ENCODE measurements around the gene NUDT2.

The NUDT2 gene

GRCh38 chr9:34318163-34318790, 11.1 kb upstream of the NUDT2 start:
- no peak overlapping the region for H2BK15ac ChIP-seq (replicated peaks; ENCODE audit: low read depth)
- no peak overlapping the region for H3K18ac ChIP-seq (ENCODE audit: low read length)
- WGBS (ENCODE audit: extremely low coverage, insufficient coverage, low lambda C conversion rate) = no CpG with 5 or more reads among the region's 44 CpGs
- no peak overlapping the region for H3K27ac ChIP-seq (ENCODE audit: low read depth, low read length)
- no peak overlapping the region for H3K4ac ChIP-seq (ENCODE audit: low read depth, low read length)
- no peaks in the 10 kb centered on the region for H3K4me1 ChIP-seq (ENCODE audit: control insufficient read depth, low read depth, low read length)
- H2AK5ac ChIP-seq (ENCODE audit: low read length) = no peak overlapping the region
- H4K8ac ChIP-seq (ENCODE audit: low read depth, low read length) = no peak overlapping the region
- no peak overlapping the region for H3K4me3 ChIP-seq (ENCODE audit: low read length)
- no peak for DNase-seq
- H3K79me1 ChIP-seq (ENCODE audit: low read length) = no peaks in the 10 kb centered on the region
- no peaks in the 10 kb centered on the region for H3K27me3 ChIP-seq (ENCODE audit: insufficient read depth, low read length, poor library complexity)
- H2BK120ac ChIP-seq (ENCODE audit: low read depth, low read length) = no peak overlapping the region
- H4K5ac ChIP-seq (ENCODE audit: low read length) = no peak overlapping the region
- H3K79me2 ChIP-seq (ENCODE audit: control insufficient read depth, insufficient read depth, low read length) = no peaks in the 10 kb centered on the region
- H3K4me2 ChIP-seq (ENCODE audit: low read length) = no peak overlapping the region
- no peak overlapping the region for H2BK5ac ChIP-seq (ENCODE audit: low read length)
- no peak overlapping the region for H3K56ac ChIP-seq (ENCODE audit: low read length)
- H3K36me3 ChIP-seq (ENCODE audit: control insufficient read depth, insufficient read depth, low read length) = no peaks in the 10 kb centered on the region
- no peak overlapping the region for H3K9ac ChIP-seq (ENCODE audit: low read length)
- H3K23ac ChIP-seq (ENCODE audit: low read length) = no peak overlapping the region

- WGBS (ENCODE audit: extremely low coverage, insufficient coverage, low lambda C conversion rate) = no CpG with 5 or more reads among the region's 7 CpGs
- no peak overlapping the region for H3K4me3 ChIP-seq (ENCODE audit: low read length)
- no peak overlapping the region for H3K4me2 ChIP-seq (ENCODE audit: low read length)
- no peak overlapping the region for H4K5ac ChIP-seq (ENCODE audit: low read length)
- no peaks in the 10 kb centered on the region for H3K36me3 ChIP-seq (ENCODE audit: control insufficient read depth, insufficient read depth, low read length)
- H3K4ac ChIP-seq (ENCODE audit: low read depth, low read length) = no peak overlapping the region
- H2AK5ac ChIP-seq (ENCODE audit: low read length) = no peak overlapping the region
- no peak for DNase-seq
- H2BK5ac ChIP-seq (ENCODE audit: low read length) = no peak overlapping the region
- no peak overlapping the region for H3K9ac ChIP-seq (ENCODE audit: low read length)
- no peaks in the 10 kb centered on the region for H3K79me2 ChIP-seq (ENCODE audit: control insufficient read depth, insufficient read depth, low read length)
- no peak overlapping the region for H3K18ac ChIP-seq (ENCODE audit: low read length)
- no peaks in the 10 kb centered on the region for H3K27me3 ChIP-seq (ENCODE audit: insufficient read depth, low read length, poor library complexity)
- H4K8ac ChIP-seq (ENCODE audit: low read depth, low read length) = no peak overlapping the region
- H3K23ac ChIP-seq (ENCODE audit: low read length) = no peak overlapping the region
- no peak overlapping the region for H3K56ac ChIP-seq (ENCODE audit: low read length)
- H2BK15ac ChIP-seq (replicated peaks; ENCODE audit: low read depth) = no peak overlapping the region
- H3K27ac ChIP-seq (ENCODE audit: low read depth, low read length) = no peak overlapping the region
- H3K4me1 ChIP-seq (ENCODE audit: control insufficient read depth, low read depth, low read length) = no peaks in the 10 kb centered on the region
- no peaks in the 10 kb centered on the region for H3K79me1 ChIP-seq (ENCODE audit: low read length)
- H2BK120ac ChIP-seq (ENCODE audit: low read depth, low read length) = no peak overlapping the region
Observed at GRCh38 chr9:34321451-34321850, 7.9 kb upstream of the NUDT2 start.

GRCh38 chr9:34322899-34323591, 6.3 kb upstream of the NUDT2 start:
- Histone ChIP-seq H3K79me1 (ENCODE audit: low read length) (no peaks in the 10 kb centered on the region), H2BK5ac (ENCODE audit: low read length) (no peak overlapping the region), H3K4ac (ENCODE audit: low read depth, low read length) (no peak overlapping the region), H4K5ac (ENCODE audit: low read length) (no peak overlapping the region), H2BK120ac (ENCODE audit: low read depth, low read length) (no peak overlapping the region), H3K27me3 (ENCODE audit: insufficient read depth, low read length, poor library complexity) (no peaks in the 10 kb centered on the region), H3K4me3 (ENCODE audit: low read length) (no peak overlapping the region), H3K27ac (ENCODE audit: low read depth, low read length) (no peak overlapping the region), H4K8ac (ENCODE audit: low read depth, low read length) (no peak overlapping the region), H3K18ac (ENCODE audit: low read length) (no peak overlapping the region), H2AK5ac (ENCODE audit: low read length) (no peak overlapping the region), H3K36me3 (ENCODE audit: control insufficient read depth, insufficient read depth, low read length) (no peaks in the 10 kb centered on the region), H3K4me2 (ENCODE audit: low read length) (no peak overlapping the region), H3K23ac (ENCODE audit: low read length) (no peak overlapping the region), H2BK15ac (replicated peaks; ENCODE audit: low read depth) (no peak overlapping the region), H3K79me2 (ENCODE audit: control insufficient read depth, insufficient read depth, low read length) (peaks cover 2% of the 10 kb centered on the region), H3K4me1 (ENCODE audit: control insufficient read depth, low read depth, low read length) (peaks cover 2% of the 10 kb centered on the region), H3K56ac (ENCODE audit: low read length) (no peak overlapping the region), H3K9ac (ENCODE audit: low read length) (no peak overlapping the region)
- WGBS (ENCODE audit: extremely low coverage, insufficient coverage, low lambda C conversion rate) = no CpG with 5 or more reads among the region's 2 CpGs
- no peak for DNase-seq

GRCh38 chr9:34326690-34327089, 2.7 kb upstream of the NUDT2 start:
- no peak overlapping the region for H3K4me3 ChIP-seq (ENCODE audit: low read length)
- no peaks in the 10 kb centered on the region for H3K79me1 ChIP-seq (ENCODE audit: low read length)
- no peaks in the 10 kb centered on the region for H3K27me3 ChIP-seq (ENCODE audit: insufficient read depth, low read length, poor library complexity)
- H4K5ac ChIP-seq (ENCODE audit: low read length) = no peak overlapping the region
- H2BK120ac ChIP-seq (ENCODE audit: low read depth, low read length) = no peak overlapping the region
- H3K79me2 ChIP-seq (ENCODE audit: control insufficient read depth, insufficient read depth, low read length) = peaks cover 2% of the 10 kb centered on the region
- peaks cover 2% of the 10 kb centered on the region for H3K4me1 ChIP-seq (ENCODE audit: control insufficient read depth, low read depth, low read length)
- H4K8ac ChIP-seq (ENCODE audit: low read depth, low read length) = no peak overlapping the region
- no peak overlapping the region for H3K4ac ChIP-seq (ENCODE audit: low read depth, low read length)
- no peak overlapping the region for H3K56ac ChIP-seq (ENCODE audit: low read length)
- H3K27ac ChIP-seq (ENCODE audit: low read depth, low read length) = no peak overlapping the region
- no peak for DNase-seq
- no peak overlapping the region for H3K9ac ChIP-seq (ENCODE audit: low read length)
- no peaks in the 10 kb centered on the region for H3K36me3 ChIP-seq (ENCODE audit: control insufficient read depth, insufficient read depth, low read length)
- H3K18ac ChIP-seq (ENCODE audit: low read length) = no peak overlapping the region
- WGBS (ENCODE audit: extremely low coverage, insufficient coverage, low lambda C conversion rate) = no CpG with 5 or more reads among the region's 1 CpG
- H2AK5ac ChIP-seq (ENCODE audit: low read length) = no peak overlapping the region
- H3K23ac ChIP-seq (ENCODE audit: low read length) = no peak overlapping the region
- no peak overlapping the region for H3K4me2 ChIP-seq (ENCODE audit: low read length)
- H2BK5ac ChIP-seq (ENCODE audit: low read length) = no peak overlapping the region
- H2BK15ac ChIP-seq (replicated peaks; ENCODE audit: low read depth) = no peak overlapping the region

GRCh38 chr9:34328500-34328986, 826 bp upstream of the NUDT2 start:
- no CpG with 5 or more reads among the region's 11 CpGs for WGBS (ENCODE audit: extremely low coverage, insufficient coverage, low lambda C conversion rate)
- Histone ChIP-seq H2BK15ac (replicated peaks; ENCODE audit: low read depth) (no peak overlapping the region), H2BK5ac (ENCODE audit: low read length) (no peak overlapping the region), H3K36me3 (ENCODE audit: control insufficient read depth, insufficient read depth, low read length) (no peaks in the 10 kb centered on the region), H3K4me2 (ENCODE audit: low read length) (peak overlapping the region; percentile 45), H3K9ac (ENCODE audit: low read length) (peak overlapping the region; percentile 91), H3K4me1 (ENCODE audit: control insufficient read depth, low read depth, low read length) (peaks cover 3% of the 10 kb centered on the region), H3K23ac (ENCODE audit: low read length) (no peak overlapping the region), H2AK5ac (ENCODE audit: low read length) (no peak overlapping the region), H3K4me3 (ENCODE audit: low read length) (peak overlapping the region; percentile 90), H4K8ac (ENCODE audit: low read depth, low read length) (no peak overlapping the region), H3K79me1 (ENCODE audit: low read length) (peaks cover 1% of the 10 kb centered on the region), H3K4ac (ENCODE audit: low read depth, low read length) (no peak overlapping the region), H2BK120ac (ENCODE audit: low read depth, low read length) (no peak overlapping the region), H3K27me3 (ENCODE audit: insufficient read depth, low read length, poor library complexity) (no peaks in the 10 kb centered on the region), H3K27ac (ENCODE audit: low read depth, low read length) (no peak overlapping the region), H3K56ac (ENCODE audit: low read length) (peak overlapping the region; percentile 93), H3K79me2 (ENCODE audit: control insufficient read depth, insufficient read depth, low read length) (peaks cover 2% of the 10 kb centered on the region), H4K5ac (ENCODE audit: low read length) (no peak overlapping the region), H3K18ac (ENCODE audit: low read length) (no peak overlapping the region)
- peak; percentile 55 for DNase-seq

Measured in mesendoderm (in vitro differentiated cells).